AML-193 (cell line): Measurements from ENCODE around the gene VPS37B.
"Not testable (repeated sequence)": the region's sequence is repeated elsewhere in the genome, so short reads cannot be mapped to it uniquely, and the experiment has no call there.

Experiments used
- DNase-seq, 2 experiments: peaks; one replicate each; lab custom pipeline; 2025; lab: John Stamatoyannopoulos, UW

Gene VPS37B, protein sequence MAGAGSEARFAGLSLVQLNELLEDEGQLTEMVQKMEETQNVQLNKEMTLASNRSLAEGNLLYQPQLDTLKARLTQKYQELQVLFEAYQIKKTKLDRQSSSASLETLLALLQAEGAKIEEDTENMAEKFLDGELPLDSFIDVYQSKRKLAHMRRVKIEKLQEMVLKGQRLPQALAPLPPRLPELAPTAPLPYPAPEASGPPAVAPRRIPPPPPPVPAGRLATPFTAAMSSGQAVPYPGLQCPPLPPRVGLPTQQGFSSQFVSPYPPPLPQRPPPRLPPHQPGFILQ

DNA sequence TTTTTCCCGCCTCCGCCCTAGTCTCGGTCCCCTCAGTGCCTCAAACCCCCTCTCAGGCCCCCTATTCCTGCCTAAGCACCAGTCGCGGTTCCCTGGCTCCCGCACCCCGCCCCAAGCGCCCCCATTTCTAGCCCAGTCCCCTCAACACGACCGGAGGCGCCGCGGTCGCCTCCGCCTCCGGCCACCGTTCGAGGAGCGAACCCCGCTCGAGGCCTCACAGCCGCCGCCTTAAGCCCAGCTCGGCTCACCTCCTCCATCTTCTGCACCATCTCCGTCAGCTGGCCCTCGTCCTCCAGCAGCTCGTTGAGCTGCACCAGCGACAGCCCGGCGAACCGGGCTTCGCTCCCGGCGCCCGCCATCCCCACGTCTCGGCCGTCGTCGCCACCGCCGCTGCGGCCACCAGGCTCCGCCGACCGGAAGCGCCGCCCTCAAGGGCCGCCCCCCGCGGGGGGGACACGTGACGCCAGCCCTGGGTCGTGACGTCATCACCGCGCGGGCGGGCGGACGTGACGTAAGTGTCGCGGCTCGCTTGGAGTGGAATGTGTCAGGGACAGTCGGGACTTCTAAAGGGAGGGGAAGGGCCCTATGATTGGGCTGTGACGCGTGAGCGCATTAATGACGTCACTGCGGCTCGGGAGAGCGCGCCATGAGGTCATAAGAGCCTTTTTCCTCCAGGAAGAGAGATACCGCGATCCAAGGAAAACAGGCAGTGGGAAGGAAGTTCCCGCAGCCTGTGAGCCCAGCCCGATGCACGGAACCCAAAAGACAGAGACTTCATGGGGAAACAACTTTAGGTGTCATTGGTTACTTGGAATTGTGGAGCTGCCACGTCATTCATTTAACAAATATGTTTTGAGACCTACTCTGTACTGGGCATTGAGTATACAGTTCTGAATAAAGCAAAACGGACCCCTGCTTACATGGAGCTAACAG, at the start of gene VPS37B:
Gene VPS37B (minus strand): TSS at position 421 of the 933 bp plus-strand sequence. CDS start 62 bp downstream, at position 359.
- peak; percentile 24 to 27 for DNase-seq

DNA sequence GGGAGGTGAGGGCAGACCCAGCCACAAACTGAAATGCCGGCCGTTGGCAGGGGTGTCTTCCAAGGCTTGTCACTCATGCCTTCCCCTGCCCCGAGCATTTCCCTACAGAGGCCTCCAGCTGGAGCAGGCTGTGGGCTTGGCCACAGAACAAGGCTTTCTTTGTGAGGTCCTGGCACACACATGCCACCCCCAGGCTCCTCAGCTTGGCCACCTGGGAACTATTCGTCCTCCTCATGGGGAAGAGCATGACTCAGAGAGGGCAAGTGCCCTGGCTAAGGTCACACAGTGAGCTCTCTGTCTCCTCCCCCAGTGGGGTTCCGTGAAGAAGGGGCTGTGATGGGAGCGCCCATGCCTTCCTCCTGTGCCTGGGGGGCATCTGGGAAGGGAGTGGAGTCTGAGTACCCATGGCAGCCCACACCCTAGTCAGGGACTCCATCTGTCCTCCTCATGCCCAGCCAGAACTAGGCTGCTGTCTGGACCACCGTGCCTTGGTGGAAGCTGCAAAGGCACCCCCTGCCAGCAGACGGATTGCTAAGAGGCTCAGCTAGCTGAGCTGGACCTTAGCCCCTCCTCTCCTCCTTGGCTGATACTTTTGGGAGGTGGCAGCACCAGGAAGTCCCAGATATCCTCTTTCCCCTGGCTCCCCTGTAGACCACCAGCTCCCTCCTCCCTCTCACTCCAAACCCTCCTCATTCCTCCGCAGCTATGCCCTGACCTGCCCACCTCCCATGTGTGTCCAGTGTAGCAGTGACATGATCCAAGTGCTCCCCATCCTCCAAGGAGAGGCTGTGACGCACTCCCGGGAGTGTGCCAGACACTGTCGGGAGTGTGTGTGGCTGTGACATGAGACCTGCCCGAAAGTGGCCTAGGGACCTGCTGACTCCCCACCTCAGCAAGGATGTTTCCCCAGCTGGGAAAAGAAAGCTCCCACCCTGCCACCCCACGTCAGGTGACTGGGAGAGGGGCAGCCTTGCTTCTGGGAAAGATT, 49.0 kb upstream of the VPS37B start:
- no peak for DNase-seq

DNA sequence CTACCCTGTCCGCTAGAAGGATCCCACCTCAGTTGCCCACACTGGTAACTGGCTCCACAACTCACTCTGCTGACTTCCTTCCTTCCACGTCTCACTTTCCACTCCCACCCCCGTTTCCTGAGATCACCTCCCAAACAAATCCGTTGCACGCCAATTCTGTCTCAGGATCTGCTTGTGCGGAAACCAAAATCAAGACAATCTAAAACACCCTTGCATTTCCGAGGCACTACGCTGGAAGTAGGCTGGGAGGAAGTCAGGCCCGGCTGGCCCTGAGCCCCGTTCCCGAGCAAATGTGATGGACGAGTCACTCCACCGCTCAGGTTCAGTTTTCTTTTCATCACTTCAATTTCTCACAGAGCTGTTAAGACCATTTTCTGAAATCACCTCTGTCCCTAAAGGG, 47.3 kb upstream of the VPS37B start:
- no peak for DNase-seq

DNA sequence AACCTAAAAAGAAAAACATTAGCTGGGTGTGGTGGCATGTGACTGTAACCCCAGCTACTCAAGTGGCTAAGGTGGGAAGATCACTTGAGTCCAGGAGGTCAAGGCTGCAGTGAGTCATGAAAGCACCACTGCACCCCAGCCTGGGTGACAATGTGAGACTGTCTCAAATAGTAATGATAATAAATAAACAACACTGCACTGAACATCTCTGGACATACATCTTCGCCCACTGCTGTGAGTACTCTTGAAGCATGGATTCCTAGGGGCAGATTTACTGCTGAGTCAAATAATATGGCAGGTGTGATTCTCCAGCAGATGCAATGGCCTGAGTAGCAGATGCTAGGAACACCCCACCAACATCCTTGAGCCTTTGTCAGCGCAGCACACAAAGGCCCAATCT, 46.7 kb upstream of the VPS37B start:
- no peak for DNase-seq

DNA sequence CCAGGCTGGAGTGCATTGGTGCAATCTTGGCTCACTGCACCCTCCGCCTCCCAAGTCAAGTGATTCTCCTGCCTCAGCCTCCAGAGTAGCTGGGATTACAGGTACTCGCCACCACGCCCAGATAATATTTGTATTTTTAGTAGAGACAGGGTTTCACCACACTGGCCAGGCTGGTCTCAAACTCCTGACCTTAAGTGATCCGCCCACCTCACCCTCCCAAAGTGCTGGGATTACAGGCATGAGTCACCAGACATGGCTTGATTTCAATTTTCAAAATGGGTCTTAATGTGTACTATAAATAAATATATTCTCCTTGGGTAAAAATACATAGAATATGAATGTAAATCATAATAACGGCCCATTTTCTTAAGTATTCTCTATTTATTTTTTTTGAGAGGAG, 45.4 kb upstream of the VPS37B start:
- DNase-seq: not testable (repeated sequence)

DNA sequence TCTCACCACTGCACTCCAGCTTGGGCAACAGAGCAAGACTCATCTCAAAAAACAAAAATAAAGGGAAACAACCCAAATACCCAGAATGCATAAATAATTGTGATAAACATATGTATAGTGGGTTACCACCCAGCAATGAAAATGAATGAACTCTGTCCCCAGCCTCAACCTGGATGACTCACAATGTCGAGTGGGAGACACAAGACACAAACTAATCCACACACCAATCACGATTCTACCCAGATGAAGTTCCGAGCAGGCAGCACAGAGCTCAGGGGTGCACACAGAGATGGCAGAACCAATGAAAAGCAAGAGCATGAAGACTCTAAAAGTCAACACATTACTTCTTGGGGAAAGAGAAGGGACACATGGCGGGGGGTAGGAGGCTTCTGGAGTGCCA, 43.2 kb upstream of the VPS37B start:
- no peak for DNase-seq

DNA sequence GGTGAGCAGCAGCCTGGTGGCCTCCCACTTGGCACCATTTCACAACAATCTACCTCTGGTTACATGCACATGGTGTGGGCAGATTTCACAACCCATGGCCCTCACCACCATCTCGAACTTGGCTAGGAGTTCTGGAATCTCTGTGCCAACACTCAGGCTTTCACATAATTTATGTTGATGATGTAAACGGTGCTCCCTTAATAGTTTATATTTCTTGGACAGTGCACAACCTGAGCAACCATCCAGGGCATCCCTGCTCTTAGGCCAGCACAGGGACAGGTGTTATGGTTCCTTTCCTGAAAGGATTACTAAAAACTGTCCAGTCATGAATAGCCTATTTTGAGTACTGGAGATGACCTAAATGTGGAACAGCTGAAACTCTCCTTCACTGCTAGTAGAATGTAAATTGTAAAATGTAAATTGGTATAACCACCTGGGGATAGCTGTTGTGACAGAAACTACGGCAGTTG, 41.7 kb upstream of the VPS37B start:
- DNase-seq: peak in 1 of 2 experiments; percentile 52

DNA sequence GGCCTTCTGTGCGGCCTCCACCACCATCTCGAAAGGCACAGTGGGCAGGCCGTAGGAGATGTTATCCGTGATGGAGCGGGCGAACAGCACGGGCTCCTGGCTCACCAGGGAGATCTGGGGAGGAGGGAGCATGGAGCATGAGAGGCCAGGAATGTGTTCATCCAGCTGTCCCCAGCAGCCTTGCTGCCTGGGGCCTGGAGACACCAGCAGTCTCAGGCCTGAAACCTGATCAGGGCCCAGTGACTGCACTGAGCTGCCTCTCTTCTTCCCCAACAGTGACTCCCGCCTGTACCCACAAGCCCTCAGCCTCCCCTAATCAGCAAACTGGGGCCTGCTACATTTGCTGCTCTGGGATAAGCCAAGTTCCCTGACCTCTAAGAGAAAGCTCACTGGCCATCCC, 39.4 kb upstream of the VPS37B start:
- DNase-seq: no peak

DNA sequence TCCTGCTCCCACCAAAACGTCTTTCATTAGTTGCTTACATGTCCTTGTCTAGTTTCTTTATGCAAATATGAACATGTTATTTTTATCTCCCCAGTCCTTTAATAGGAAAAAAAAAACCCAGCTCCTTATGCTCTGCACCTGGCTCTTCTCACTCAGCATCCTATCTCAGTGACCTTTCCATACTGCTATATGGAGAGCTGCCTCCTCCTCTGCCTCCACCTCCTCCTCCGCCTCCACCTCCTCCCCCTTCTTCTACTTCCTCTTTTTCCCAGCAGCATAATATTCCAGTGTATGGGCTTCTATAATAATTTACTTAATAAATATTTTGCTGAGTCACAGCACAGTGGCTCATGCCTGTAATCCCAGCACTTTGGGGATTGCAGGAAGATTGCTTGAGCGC, 38.8 kb upstream of the VPS37B start:
- no peak for DNase-seq

DNA sequence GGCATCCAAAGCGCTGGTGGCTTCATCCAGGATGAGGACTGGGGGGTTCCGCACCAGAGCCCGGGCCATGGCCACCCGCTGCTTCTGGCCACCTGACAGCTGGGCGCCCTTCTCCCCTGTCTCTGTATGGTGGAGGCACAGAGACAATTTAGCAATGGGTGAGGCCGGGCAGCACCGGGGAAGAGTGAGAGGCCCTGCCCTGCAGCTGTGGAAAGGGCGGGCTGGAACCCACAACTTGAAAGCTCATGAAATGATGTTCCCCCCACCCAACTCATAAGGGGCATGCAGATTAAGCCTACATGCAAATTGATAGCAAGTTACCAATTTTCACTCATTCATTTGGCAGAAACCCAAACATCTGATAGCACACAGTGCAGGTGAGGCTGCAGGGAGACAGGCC, 36.3 kb upstream of the VPS37B start:
- DNase-seq: no peak

DNA sequence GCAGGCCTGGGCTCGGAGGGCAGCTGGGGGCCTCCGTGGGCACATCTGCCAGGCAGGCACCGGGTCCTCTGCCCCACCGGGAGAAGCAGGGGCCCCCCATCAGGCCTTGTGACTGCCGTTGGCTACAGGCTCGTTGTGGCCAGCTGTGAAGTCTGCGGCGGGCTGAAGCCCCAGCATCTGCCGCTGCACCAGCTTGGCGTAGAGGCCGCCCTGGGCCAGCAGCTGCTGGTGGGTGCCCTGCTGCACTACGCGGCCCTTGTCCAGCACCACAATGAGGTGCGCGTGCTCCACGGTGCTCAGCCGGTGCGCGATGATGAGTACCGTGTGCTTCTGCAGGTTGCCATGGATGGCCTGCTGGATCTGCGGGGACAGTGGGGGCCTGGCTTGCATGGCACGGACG, 33.9 kb upstream of the VPS37B start:
- DNase-seq: no peak

DNA sequence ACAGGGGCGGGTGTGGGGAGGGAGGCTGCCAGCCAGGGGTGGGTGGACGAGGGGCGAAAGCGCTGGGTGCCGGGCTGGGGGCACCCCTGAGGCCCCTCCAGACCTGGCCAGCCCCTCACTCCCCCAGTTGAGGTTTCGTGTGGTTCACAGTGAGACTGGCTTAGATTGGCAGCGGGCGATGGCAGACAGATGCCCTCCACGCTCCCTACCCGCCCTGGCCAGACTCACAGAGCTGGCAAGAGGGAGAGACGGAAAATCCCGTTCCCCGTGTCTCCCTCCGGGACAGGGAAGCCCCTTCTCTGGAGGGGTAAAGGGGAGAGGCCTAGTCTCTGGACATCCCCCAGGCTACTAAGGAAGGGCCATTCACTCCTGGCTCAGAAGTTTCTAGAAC, 33.2 kb upstream of the VPS37B start:
- DNase-seq: no peak

DNA sequence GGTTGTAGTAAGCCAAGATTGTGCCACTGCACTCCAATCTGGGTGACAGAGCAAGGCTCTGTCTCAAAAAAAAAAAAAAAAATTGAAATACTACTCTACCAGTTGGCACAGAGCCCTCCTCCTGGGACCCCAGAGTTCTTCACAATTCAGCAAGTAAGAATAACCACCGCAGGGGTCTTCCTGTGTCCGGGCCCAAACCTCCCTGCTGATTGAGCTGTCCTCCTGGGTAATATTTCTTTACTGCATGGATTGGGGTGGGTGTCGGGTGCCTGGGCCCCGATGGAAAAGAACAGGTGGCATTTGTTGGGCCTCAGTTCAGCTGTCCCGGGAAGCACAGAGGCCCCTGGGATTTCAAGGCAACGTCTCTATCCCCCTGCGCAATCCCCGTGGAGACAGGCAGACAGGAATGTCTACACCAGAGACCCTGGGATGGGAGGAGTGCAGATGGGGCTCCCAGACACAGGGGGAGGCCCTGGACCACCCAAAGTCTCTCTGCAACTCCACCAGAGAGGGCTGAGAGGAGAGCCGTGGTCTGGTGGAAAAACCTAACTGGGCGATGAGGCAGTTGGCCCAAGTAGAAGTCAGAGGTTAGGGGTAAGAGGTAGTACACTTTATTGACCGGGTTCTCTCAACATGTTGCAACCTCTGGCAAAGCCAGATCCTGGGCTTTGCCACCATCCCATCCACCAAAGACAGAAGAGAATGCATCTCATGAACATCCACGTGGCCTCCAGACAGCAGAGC, 32.7 kb upstream of the VPS37B start:
- DNase-seq: no peak

DNA sequence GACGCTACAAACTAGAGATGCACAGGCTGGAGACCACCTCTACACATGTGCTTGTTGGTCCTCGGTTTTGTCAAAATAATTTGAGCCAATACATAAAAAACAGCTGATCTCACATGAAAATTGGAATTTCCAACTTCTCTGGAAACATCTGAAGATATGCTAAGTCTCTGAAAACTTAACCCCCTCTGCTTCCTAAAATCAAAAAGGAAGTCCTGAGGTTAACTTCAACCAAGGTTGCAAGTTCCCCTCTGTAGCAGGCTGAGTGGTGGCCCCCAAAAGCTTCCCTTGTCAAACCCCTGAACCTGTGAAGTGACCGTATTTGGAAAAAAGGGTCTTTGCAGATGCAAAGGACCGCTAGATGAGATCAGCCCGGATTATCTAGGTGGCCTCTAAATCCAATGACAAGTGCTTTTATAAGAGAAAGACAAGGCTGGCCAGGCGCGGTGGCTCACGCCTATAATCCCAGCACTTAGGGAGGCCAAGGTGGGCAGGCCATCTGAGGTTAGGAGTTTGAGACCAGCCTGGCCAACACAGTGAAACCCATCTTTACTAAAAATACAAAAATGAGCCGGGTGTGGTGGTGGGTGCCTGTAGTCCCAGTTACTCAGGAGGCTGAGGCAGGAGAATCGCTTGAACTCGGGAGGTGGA, 32.0 kb upstream of the VPS37B start:
- DNase-seq: no peak

DNA sequence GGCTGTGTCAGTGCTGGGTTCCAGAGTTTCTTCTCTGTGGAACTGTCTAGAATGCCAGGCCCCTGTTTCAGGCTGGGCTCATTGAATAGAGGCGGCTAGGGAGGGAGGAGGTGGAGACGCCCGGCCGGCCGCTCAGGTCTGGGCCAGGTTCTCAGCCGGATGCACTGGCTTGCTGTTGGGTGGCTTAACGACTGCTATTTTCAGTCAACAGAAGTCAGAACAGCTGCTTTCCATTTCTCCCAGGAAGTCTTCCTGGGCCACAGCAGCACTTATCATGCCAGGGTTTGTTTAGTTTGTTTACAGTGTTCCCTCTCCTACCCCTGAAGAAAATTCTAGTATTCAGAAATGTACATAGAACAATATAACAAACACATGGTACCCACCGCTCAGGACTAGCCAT, 26.0 kb upstream of the VPS37B start:
- no peak for DNase-seq

DNA sequence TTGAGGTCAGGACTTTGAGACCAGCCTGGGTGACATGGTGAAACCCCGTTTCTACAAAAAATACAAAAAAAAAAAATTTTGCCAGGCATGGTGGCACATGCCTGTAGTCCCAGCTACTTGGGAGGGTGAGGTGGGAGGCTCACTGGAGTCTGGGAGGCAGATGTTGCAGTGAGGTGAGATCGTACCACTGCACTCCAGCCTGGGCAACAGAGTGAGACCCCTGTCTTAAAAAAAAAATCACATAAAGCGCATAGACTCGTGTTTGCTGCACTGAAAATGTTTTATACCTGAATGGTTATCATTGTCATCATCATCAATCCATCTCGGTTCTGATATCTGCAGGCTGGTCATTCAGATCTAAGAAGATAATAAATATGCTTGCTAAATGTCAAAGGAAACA, 24.8 kb upstream of the VPS37B start:
- DNase-seq: no peak

DNA sequence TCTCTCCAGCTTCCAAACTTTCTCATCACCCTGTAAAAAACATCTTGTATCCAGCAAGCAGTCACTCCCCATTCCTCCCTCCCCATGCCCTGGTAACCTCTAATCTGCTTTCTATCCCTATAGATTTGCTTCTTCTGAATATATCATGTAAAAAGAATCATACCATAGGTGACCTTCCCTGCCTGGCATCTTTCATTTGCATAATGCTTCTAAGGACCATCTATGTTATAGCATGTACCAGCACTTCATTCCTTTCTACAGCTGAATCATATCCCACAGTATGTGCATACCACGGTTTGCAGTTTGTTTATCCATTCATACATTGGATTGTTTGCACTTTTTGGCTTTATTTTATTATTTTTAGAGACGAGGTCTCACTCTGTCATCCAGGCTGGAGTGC, 22.9 kb upstream of the VPS37B start:
- DNase-seq: no peak

DNA sequence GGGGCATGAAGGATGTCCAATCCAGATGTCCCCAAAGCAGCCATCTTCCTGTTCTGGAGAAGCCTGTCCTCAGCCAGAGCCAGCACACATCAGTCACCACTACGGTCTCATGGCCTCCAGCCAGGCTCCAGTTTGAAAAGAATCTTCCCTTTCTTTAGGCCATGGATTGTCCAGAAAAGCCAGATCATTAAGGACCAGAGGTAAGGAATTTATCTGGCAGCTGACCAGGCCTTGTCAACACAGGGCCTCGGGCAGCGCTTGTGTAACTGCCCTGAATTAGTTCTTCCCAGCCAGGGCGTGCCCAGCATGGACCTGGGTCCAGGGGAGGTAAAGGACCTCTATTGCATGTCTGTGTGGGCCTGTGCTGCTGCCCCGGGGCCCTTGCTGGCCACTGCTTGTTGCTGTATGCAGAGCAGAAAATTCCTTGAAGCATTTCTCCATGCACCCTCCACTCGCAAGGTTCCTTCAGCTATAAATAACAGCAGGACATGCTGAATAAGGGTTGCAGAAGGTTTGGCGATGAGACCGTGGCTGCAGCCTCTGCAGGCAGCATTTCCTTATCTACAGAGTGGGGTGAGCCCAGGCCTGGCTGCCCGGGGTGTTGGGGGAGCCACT, 21.7 kb upstream of the VPS37B start:
- DNase-seq: no peak

DNA sequence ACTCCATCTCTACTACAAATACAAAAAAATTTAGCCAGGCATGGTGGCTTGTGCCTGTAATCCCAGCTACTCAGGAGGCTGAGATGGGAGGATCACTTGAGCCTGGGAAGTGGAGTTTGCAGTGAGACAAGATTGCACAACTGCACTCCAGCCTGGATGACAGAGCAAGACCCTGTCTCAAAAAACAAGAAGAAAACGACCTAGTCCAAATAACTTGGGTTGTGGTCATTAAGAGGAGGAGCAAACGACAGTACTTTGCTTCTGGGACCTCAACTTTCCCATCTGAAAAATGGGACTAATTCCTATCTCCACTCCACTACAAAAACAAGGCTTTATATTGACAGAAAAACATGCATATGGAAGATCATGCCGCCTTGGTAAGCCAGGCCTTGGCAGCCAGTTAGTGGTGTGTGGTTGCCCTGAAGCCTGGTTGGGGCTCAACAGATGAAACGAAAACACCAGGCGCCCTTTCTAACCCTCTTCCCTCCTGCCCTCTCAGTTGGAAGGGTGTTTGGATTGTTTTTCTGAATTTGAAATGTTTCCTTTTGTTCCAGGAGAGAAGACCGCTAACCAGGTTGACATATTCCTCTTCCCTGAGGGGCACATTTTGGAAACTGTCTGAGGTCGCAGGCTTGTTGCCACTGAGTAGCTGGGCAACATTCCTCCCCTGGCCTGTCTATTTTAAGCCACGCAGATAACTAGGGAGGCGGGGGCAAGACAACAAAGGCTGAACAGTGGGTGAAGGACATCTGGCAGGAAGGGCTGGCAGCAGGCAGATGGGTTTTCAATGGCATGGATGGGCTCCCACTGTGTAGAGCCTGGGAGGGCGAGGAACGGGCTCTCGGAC, 13.7 kb upstream of the VPS37B start:
- DNase-seq: no peak
